Karpas-422 (cell line): Measurements from ENCODE around the gene COL11A2. TPM values are rescaled to one million over a fixed set of nuclear protein-coding genes. Genes with fewer than 3 reads are reported as not detected.
"Not testable (repeated sequence)": the region's sequence is repeated elsewhere in the genome, so short reads cannot be mapped to it uniquely, and the experiment has no call there.

Experiments used
- DNase-seq: peaks from one replicate; pipeline ENCODE4 v3.0.0-alpha.2; 2015
- H2AFZ ChIP-seq: fragments of 200-600 bp; sonication (generic); 2 replicates; pipeline ENCODE4 v1.6.1; 2014; ENCODE audit warnings: antibody characterized with exemption, low read length, mixed read lengths
- H3K27ac ChIP-seq: fragments of 200-600 bp; sonication (generic); 2 replicates; pipeline ENCODE4 v1.5.1; 2014; ENCODE audit warnings: mild to moderate bottlenecking, low read length, moderate library complexity
- H3K27me3 ChIP-seq: fragments of 200-600 bp; sonication (generic); 2 replicates; pipeline ENCODE4 v1.6.1; 2014; ENCODE audit warnings: low read length, mixed read lengths
- H3K36me3 ChIP-seq: fragments of 200-600 bp; sonication (generic); 2 replicates; pipeline ENCODE4 v1.6.1; 2014; ENCODE audit warnings: low read length, mixed read lengths; ENCODE audit not compliant: insufficient read depth
- H3K4me1 ChIP-seq: fragments of 200-600 bp; sonication (generic); 2 replicates; pipeline ENCODE4 v1.6.1; 2014; ENCODE audit warnings: mild to moderate bottlenecking, low read length, mixed read lengths
- H3K4me2 ChIP-seq: fragments of 200-600 bp; sonication (generic); 2 replicates; pipeline ENCODE4 v1.6.1; 2014; ENCODE audit warnings: low read length, low read depth, mild to moderate bottlenecking; ENCODE audit not compliant: poor library complexity, severe bottlenecking
- H3K4me3 ChIP-seq: fragments of 200-600 bp; sonication (generic); 2 replicates; pipeline ENCODE4 v1.5.1; 2014; ENCODE audit warnings: mild to moderate bottlenecking, antibody characterized with exemption, low read length, mixed read lengths
- H3K79me2 ChIP-seq: fragments of 200-600 bp; sonication (generic); 2 replicates; pipeline ENCODE4 v1.6.1; 2014; ENCODE audit warnings: mild to moderate bottlenecking, low read length, mixed read lengths
- H3K9ac ChIP-seq: fragments of 200-600 bp; sonication (generic); 2 replicates; pipeline ENCODE4 v1.6.0; 2014; ENCODE audit warnings: low read length
- H3K9me2 ChIP-seq: fragments of 200-600 bp; sonication (generic), shearing (Covaris generic); replicated peaks from 2 replicates; pipeline ENCODE4 v1.6.0; 2014; ENCODE audit warnings: mild to moderate bottlenecking, low read length, moderate library complexity; ENCODE audit not compliant: insufficient read depth
- H3K9me3 ChIP-seq: fragments of 300-700, 200-600 bp; sonication (generic); 2 replicates; pipeline ENCODE4 v1.6.1; 2014; ENCODE audit warnings: low read length, mixed read lengths
- H4K20me1 ChIP-seq: fragments of 200-600 bp; sonication (generic); 2 replicates; pipeline ENCODE4 v1.6.1; 2014; ENCODE audit warnings: mild to moderate bottlenecking, antibody characterized with exemption, low read length, low read depth; ENCODE audit not compliant: insufficient read depth
- total RNA-seq: library from RNA; depleted of rRNA; stranded (reverse); fragments of >200 nt; shearing (Covaris generic); gene quantifications from 2 replicates; pipeline ENCODE4 v1.2.3, GENCODE V29; 2014; ENCODE audit warnings: low replicate concordance; rRNA removed

The COL11A2 gene
- total RNA-seq: 0.41 and 1.0 TPM in 2 replicates

- Histone ChIP-seq H3K4me2 (no peak within 1 kb of the TSS), H3K36me3 (peaks cover 21% of the 10 kb centered on the region)
These were observed at the start of gene COL11A2 for GRCh38 chr6:33192105-33192646. Gene COL11A2, minus strand, starts transcription at chr6:33192467. Its CDS starts 227 bp downstream, at chr6:33192240.

GRCh38 chr6:33241968-33242367 is 49.7 kb upstream of the COL11A2 start:
- H3K79me2 ChIP-seq: no peaks in the 10 kb centered on the region
- H3K9me3 ChIP-seq: no peaks in the 10 kb centered on the region
- no peaks in the 10 kb centered on the region for H3K36me3 ChIP-seq
- no peak overlapping the region for H3K4me2 ChIP-seq
- H3K27me3 ChIP-seq: no peaks in the 10 kb centered on the region
- DNase-seq: no peak
- H4K20me1 ChIP-seq: no peaks in the 10 kb centered on the region
- H2AFZ ChIP-seq: no peak overlapping the region
- no peak overlapping the region for H3K9ac ChIP-seq
- no peak overlapping the region for H3K4me3 ChIP-seq
- H3K4me1 ChIP-seq: no peaks in the 10 kb centered on the region
- no peaks in the 10 kb centered on the region for H3K9me2 ChIP-seq
- H3K27ac ChIP-seq: no peak overlapping the region

More at GRCh38 chr6:33192105-33192646, at the start of gene COL11A2:
- H3K27ac ChIP-seq: no peak within 1 kb of the TSS
- no peaks in the 10 kb centered on the region for H3K9me2 ChIP-seq
- no peak within 1 kb of the TSS for H2AFZ ChIP-seq
- H3K4me3 ChIP-seq: no peak within 1 kb of the TSS
- H3K27me3 ChIP-seq: no peaks in the 10 kb centered on the region
- H4K20me1 ChIP-seq: no peaks in the 10 kb centered on the region
- H3K9me3 ChIP-seq: no peaks in the 10 kb centered on the region
- no peak for DNase-seq
- peaks cover 3% of the 10 kb centered on the region; the same call in 1 of the 2 replicates for H3K79me2 ChIP-seq
- H3K9ac ChIP-seq: no peak within 1 kb of the TSS
- peaks cover 6% of the 10 kb centered on the region for H3K4me1 ChIP-seq

GRCh38 chr6:33237741-33238140 is 45.5 kb upstream of the COL11A2 start:
- no peak overlapping the region for H2AFZ ChIP-seq
- H3K4me2 ChIP-seq: no peak overlapping the region
- H3K9ac ChIP-seq: no peak overlapping the region
- H3K9me3 ChIP-seq: no peaks in the 10 kb centered on the region
- no peaks in the 10 kb centered on the region for H3K4me1 ChIP-seq
- no peaks in the 10 kb centered on the region for H3K79me2 ChIP-seq
- H3K9me2 ChIP-seq: no peaks in the 10 kb centered on the region
- no peaks in the 10 kb centered on the region for H3K36me3 ChIP-seq
- H3K27ac ChIP-seq: no peak overlapping the region
- no peak for DNase-seq
- no peaks in the 10 kb centered on the region for H3K27me3 ChIP-seq
- H3K4me3 ChIP-seq: no peak overlapping the region
- H4K20me1 ChIP-seq: no peaks in the 10 kb centered on the region

GRCh38 chr6:33236852-33237251 is 44.6 kb upstream of the COL11A2 start:
- H2AFZ ChIP-seq: no peak overlapping the region

GRCh38 chr6:33236328-33236727 is 44.1 kb upstream of the COL11A2 start:
- no peak overlapping the region for H3K27ac ChIP-seq
- no peaks in the 10 kb centered on the region for H3K27me3 ChIP-seq
- no peak overlapping the region for H3K4me2 ChIP-seq
- no peaks in the 10 kb centered on the region for H3K9me3 ChIP-seq
- no peaks in the 10 kb centered on the region for H4K20me1 ChIP-seq
- H3K4me1 ChIP-seq: no peaks in the 10 kb centered on the region
- H3K36me3 ChIP-seq: no peaks in the 10 kb centered on the region
- H2AFZ ChIP-seq: no peak overlapping the region
- H3K4me3 ChIP-seq: no peak overlapping the region
- H3K79me2 ChIP-seq: no peaks in the 10 kb centered on the region
- no peak for DNase-seq
- H3K9ac ChIP-seq: no peak overlapping the region
- H3K9me2 ChIP-seq: no peaks in the 10 kb centered on the region

More at GRCh38 chr6:33236852-33237251, 44.6 kb upstream of the COL11A2 start:
- no peak overlapping the region for H3K4me2 ChIP-seq
- no peaks in the 10 kb centered on the region for H3K36me3 ChIP-seq
- DNase-seq: no peak
- H3K4me1 ChIP-seq: no peaks in the 10 kb centered on the region
- no peak overlapping the region for H3K9ac ChIP-seq
- H3K9me2 ChIP-seq: no peaks in the 10 kb centered on the region
- H3K4me3 ChIP-seq: no peak overlapping the region
- H3K27ac ChIP-seq: no peak overlapping the region
- H3K79me2 ChIP-seq: no peaks in the 10 kb centered on the region
- H3K27me3 ChIP-seq: no peaks in the 10 kb centered on the region
- H4K20me1 ChIP-seq: no peaks in the 10 kb centered on the region
- H3K9me3 ChIP-seq: no peaks in the 10 kb centered on the region

GRCh38 chr6:33235221-33235634 is 43.0 kb upstream of the COL11A2 start:
- Histone ChIP-seq H3K27me3 (no peaks in the 10 kb centered on the region), H2AFZ (no peak overlapping the region), H3K9me2 (no peaks in the 10 kb centered on the region), H3K9me3 (no peaks in the 10 kb centered on the region), H3K36me3 (no peaks in the 10 kb centered on the region), H3K4me2 (no peak overlapping the region), H3K4me1 (no peaks in the 10 kb centered on the region), H3K4me3 (no peak overlapping the region), H3K9ac (no peak overlapping the region), H3K79me2 (no peaks in the 10 kb centered on the region), H3K27ac (no peak overlapping the region), H4K20me1 (no peaks in the 10 kb centered on the region)
- no peak for DNase-seq

GRCh38 chr6:33226503-33227120 is 34.3 kb upstream of the COL11A2 start:
- H3K4me3 ChIP-seq, H3K9me3 ChIP-seq, H3K9me2 ChIP-seq, H3K79me2 ChIP-seq, H3K27me3 ChIP-seq, DNase-seq, H3K9ac ChIP-seq, H4K20me1 ChIP-seq, H3K27ac ChIP-seq, H3K36me3 ChIP-seq, H2AFZ ChIP-seq, H3K4me2 ChIP-seq, H3K4me1 ChIP-seq: not testable (repeated sequence)

GRCh38 chr6:33217681-33218080 is 25.4 kb upstream of the COL11A2 start:
- Histone ChIP-seq H3K4me3 (no peak overlapping the region), H4K20me1 (no peaks in the 10 kb centered on the region), H3K9ac (no peak overlapping the region), H3K9me2 (no peaks in the 10 kb centered on the region), H3K9me3 (no peaks in the 10 kb centered on the region), H3K27me3 (no peaks in the 10 kb centered on the region), H3K4me1 (no peaks in the 10 kb centered on the region), H3K27ac (no peak overlapping the region), H3K36me3 (no peaks in the 10 kb centered on the region), H2AFZ (no peak overlapping the region), H3K79me2 (no peaks in the 10 kb centered on the region), H3K4me2 (no peak overlapping the region)
- DNase-seq: no peak
